GM13976 (cell line): ENCODE measurements around the gene RAB4B.

ENCODE experiments used
- DNase-seq: peaks from one replicate; pipeline ENCODE4 v3.0.0; 2012; ENCODE audit warnings: low spot score
- in situ Hi-C: fragments of 300-500 bp; cut with MboI; formaldehyde crosslinking; loops from one replicate; pipeline ENCODE4 v1.12.0; 2022; ENCODE audit warnings: low sequenced_read_pairs, mixed read lengths, inconsistent platforms; ENCODE audit not compliant: unreplicated experiment
- TF ChIP-seq, protein P1 (sequence below): IDR thresholded peaks from 2 replicates; pipeline ENCODE4 v1.5.1; 2012; ENCODE audit warnings: borderline replicate concordance, mild to moderate bottlenecking; ENCODE audit not compliant: insufficient read depth; ENCODE audit errors: extremely low read depth, missing control alignments, control extremely low read depth

RAB4B gene

GRCh38 chr19:40797166-40797962 is 19.3 kb downstream of the RAB4B start:
- DNase-seq, result no peak
- TF ChIP-seq, protein P1, sequence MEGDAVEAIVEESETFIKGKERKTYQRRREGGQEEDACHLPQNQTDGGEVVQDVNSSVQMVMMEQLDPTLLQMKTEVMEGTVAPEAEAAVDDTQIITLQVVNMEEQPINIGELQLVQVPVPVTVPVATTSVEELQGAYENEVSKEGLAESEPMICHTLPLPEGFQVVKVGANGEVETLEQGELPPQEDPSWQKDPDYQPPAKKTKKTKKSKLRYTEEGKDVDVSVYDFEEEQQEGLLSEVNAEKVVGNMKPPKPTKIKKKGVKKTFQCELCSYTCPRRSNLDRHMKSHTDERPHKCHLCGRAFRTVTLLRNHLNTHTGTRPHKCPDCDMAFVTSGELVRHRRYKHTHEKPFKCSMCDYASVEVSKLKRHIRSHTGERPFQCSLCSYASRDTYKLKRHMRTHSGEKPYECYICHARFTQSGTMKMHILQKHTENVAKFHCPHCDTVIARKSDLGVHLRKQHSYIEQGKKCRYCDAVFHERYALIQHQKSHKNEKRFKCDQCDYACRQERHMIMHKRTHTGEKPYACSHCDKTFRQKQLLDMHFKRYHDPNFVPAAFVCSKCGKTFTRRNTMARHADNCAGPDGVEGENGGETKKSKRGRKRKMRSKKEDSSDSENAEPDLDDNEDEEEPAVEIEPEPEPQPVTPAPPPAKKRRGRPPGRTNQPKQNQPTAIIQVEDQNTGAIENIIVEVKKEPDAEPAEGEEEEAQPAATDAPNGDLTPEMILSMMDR, result no peak
- in situ Hi-C loops, result no loop called here

DNA sequence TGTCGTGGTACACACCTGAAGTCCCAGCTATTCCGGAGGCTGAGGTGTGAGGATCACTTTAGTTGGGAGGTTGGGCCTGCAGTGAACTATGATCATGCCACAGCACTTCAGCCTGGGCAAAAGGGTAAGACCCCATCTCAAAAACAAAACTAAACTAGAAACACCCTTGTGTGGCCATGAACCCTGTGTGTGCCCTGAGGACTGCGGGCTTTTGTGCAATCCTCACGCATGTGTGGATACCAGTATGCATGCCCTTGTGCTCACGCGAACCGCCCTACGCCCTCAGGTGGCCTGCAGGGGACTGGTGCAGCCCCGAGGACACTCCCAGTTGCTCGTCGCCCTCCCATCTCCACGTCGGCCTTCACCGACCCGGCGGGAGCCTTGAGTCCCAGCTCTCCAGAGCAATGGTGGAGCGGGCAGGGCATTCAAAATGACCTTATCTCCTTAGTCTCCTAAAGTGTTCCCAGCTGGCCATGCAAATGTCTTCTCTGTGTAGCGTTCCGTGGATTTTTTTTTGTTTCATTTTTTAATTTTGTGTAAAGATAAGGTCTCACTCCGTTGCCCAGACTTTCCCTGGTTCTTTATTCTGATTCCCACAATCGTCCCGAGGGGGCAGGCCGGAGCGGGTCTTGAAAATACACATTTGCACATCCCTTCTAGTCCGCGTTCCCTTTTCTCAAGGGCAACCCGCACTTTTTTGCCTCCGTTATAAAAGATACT is 20.1 kb downstream of the RAB4B start:
- peak; percentile 83 for DNase-seq
- in situ Hi-C loops, result no loop called here
- TF ChIP-seq, protein P1, result peak; percentile 54

DNA sequence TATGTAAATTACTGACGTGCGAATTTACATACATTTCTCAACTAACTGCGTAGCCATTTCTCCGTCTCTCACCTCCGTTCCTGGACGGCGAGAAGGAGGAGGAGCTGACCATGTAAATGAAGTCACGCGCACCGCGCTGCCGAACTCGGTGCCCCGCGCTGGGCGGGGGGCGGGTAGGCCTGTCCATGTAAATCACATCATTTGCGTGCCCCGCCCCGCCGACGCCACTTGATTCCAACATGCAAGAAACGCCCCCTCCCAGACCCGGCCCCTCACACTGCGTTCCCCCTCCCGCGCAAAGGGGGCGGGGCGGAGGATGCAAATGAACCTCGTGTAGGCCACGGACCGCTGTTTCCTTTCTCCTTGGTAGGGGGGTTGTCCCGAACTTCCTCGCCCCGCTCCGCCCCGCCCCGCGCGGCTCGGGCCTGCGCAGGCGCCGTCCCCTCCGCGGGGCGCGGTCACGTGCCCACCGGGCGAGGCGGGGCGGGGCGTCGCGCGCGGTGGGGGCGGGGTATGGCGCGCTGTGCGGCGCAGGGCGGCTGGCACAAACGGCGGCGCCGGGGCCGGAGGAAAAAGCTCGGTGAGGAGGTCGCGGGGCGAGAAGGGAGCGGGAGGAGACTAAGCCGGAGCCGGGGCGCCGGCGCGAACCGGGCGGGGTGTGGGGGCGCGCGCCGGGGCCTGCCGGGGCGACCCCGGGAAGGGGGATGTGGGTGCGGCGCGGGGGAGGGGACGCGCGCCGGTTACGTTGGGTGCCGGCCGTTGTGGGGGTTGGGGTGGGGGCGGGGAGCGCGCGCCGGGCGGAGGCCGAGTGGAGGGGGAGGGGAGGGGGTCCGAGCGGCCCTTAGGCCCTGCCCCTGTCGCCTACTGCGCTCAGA is 20.9 kb downstream of the RAB4B start, which contains the start of gene EGLN2:
TSS of gene EGLN2 (plus strand) at position 509 of the 875 bp plus-strand sequence. CDS start 1,382 bp downstream, outside the sequence.
- peak; percentile 98 for DNase-seq
- in situ Hi-C loops, result no loop called here
- TF ChIP-seq, protein P1, result no peak

DNA sequence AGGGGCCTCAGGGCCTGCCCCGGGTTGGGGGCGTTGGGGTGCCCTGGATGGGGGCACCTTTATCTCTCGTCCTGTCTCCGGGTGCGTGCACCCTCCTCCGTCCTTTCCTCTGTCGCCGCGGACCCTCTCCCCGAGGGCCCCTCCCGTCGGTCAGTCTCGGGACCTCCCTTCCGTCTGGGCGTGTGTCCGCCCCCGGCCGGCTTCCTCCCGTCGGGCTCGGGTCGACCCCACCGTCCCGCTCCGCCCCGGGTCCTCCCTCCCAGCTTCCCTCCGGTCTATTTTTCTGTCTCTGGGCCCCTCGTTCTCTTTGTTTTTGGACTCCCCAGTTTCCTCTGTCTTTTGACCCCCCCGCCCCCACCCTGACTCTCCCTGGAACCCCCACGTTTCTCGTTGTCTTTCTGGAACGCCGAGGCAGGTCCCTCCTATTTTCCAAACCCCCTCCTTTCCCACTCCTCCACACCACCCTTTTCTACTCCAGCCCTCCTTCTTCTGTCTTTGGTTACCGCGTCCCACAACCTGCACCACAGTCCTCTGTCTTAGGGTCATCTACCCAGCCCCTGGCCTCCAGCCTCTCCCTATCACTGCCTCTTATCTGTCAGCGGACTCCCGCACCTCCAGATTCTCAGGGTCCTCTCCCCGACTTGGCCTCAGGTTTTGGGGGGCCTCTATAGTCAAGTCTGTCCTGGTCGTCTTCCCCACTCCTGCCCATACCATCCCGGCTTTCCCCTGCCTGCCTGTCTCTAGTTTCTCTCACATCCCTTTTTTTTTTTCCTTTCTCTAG is 21.7 kb downstream of the RAB4B start:
- TF ChIP-seq, protein P1, result no peak
- DNase-seq, result peak; percentile 72
- in situ Hi-C loops, result no loop called here

- DNase-seq, result no peak
- in situ Hi-C loops, result no loop called here
- TF ChIP-seq, protein P1, result no peak
These were observed 22.4 kb downstream of the RAB4B start for GRCh38 chr19:40800339-40800996.

DNA sequence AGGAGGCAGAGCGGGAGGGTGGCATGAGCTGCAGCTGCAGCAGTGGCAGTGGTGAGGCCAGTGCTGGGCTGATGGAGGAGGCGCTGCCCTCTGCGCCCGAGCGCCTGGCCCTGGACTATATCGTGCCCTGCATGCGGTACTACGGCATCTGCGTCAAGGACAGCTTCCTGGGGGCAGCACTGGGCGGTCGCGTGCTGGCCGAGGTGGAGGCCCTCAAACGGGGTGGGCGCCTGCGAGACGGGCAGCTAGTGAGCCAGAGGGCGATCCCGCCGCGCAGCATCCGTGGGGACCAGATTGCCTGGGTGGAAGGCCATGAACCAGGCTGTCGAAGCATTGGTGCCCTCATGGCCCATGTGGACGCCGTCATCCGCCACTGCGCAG is 22.9 kb downstream of the RAB4B start:
- in situ Hi-C loops, result no loop called here
- DNase-seq, result no peak
- TF ChIP-seq, protein P1, result no peak
